PFSK-1 (cell line): ENCODE data around the gene NDUFA13.

Experiments used
- POLR2AphosphoS5 ChIP-seq: IDR thresholded peaks from 2 replicates; pipeline ENCODE4 v1.6.1; 2012; ENCODE audit warnings: low read depth, mild to moderate bottlenecking, control low read depth, low read length, moderate library complexity
- REST ChIP-seq, 2 experiments: IDR thresholded peaks; 2 replicates each; pipeline versions ENCODE4 v1.6.1 to v1.8.0; 2011 to 2012; ENCODE audit warnings: low read depth in 2 of 2, low read length in 2 of 2, control low read depth in 1 of 2, inconsistent platforms in 1 of 2, mild to moderate bottlenecking in 1 of 2, moderate library complexity in 1 of 2; ENCODE audit not compliant: insufficient read depth in 1 of 2
- TAF1 ChIP-seq: IDR thresholded peaks from 2 replicates; pipeline ENCODE4 v1.6.1; 2012; ENCODE audit warnings: low read length, control low read depth, borderline replicate concordance; ENCODE audit not compliant: insufficient read depth

- peak; percentile 20; the same call in 1 of the 2 replicates for TF ChIP-seq POLR2AphosphoS5
- no peak for TF ChIP-seq REST (IDR thresholded peaks at IDR 0.05; ENCODE audit: insufficient read depth in 1 of 2, low read depth in 2 of 2, low read length in 2 of 2)
- TF ChIP-seq TAF1 = no peak
Observed at GRCh38 chr19:19531951-19532805, 16.2 kb downstream of the NDUFA13 start.
